ENCODE data around the gene SCLT1.

GRCh38 chr4:128924951-128925350 lies 168.4 kb downstream of the SCLT1 start:
- TF ChIP-seq GATA3 (IDR thresholded peaks at IDR 0.05; ENCODE audit: low read depth, low read length), result no peak
- TF ChIP-seq GATA2 (IDR thresholded peaks at IDR 0.05; ENCODE audit: low read depth, low read length), result no peak

All from SH-SY5Y (cell line).